HAP-1 (cell line): ENCODE results near the gene KCNN1.

Source experiments
- DNase-seq, 2 experiments: peaks; one replicate each; pipeline ENCODE4 v3.0.0-alpha.2; 2016 to 2020; ENCODE audit warnings: low spot score in 2 of 2
- H3K27me3 ChIP-seq: fragments of 250-450 bp; sonication (Bioruptor Pico); 2 replicates; pipeline ENCODE4 v1.5.1; 2020; ENCODE audit warnings: low read depth, mild to moderate bottlenecking, moderate library complexity
- H3K36me3 ChIP-seq: fragments of 250-450 bp; sonication (Bioruptor Pico); replicated peaks from 2 replicates; pipeline ENCODE4 v1.5.1; 2020; ENCODE audit warnings: mild to moderate bottlenecking
- H3K4me1 ChIP-seq: fragments of 250-450 bp; sonication (Bioruptor Pico); 2 replicates; pipeline ENCODE4 v1.5.1; 2020; ENCODE audit warnings: mild to moderate bottlenecking
- H3K4me3 ChIP-seq: fragments of 250-450 bp; sonication (Bioruptor Pico); 2 replicates; pipeline ENCODE4 v1.5.1; 2020; ENCODE audit warnings: mild to moderate bottlenecking, moderate library complexity
- H3K9me3 ChIP-seq: fragments of 250-450 bp; sonication (Bioruptor Pico); 2 replicates; pipeline ENCODE4 v1.5.1; 2020; ENCODE audit warnings: mild to moderate bottlenecking, moderate library complexity
- in situ Hi-C: fragments of 300-500 bp; cut with MboI; formaldehyde crosslinking; loops from 3 replicates; pipeline ENCODE4 v1.14.3; 2020; ENCODE audit warnings: low sequenced_read_pairs, inconsistent platforms, mixed read lengths

Gene KCNN1

GRCh38 chr19:17938092-17938845 lies 28.6 kb upstream of the KCNN1 start:
- peaks cover 26% of the 10 kb centered on the region for H3K36me3 ChIP-seq
- in situ Hi-C loops: no loop called here
- DNase-seq: peak; percentile 56 to 86

GRCh38 chr19:17942181-17942580 lies 24.7 kb upstream of the KCNN1 start:
- H3K9me3 ChIP-seq: no peaks in the 10 kb centered on the region
- H3K4me3 ChIP-seq: no peak overlapping the region
- in situ Hi-C loops: loop anchor here (10.0 kb wide), 1 partner anchor 53 kb away; no protein-coding TSS in a partner anchor
- no peak for DNase-seq
- peaks cover 2% of the 10 kb centered on the region for H3K4me1 ChIP-seq
- no peaks in the 10 kb centered on the region for H3K27me3 ChIP-seq
- H3K36me3 ChIP-seq: peaks cover 34% of the 10 kb centered on the region

More at GRCh38 chr19:17938092-17938845, 28.6 kb upstream of the KCNN1 start:
- H3K27me3 ChIP-seq: no peaks in the 10 kb centered on the region
- H3K4me1 ChIP-seq: peaks cover 5% of the 10 kb centered on the region; the same call in 1 of the 2 replicates
- H3K4me3 ChIP-seq: no peak overlapping the region
- H3K9me3 ChIP-seq: no peaks in the 10 kb centered on the region

- Histone ChIP-seq H3K9me3 (no peaks in the 10 kb centered on the region), H3K4me3 (no peak overlapping the region), H3K36me3 (peaks cover 30% of the 10 kb centered on the region), H3K27me3 (no peaks in the 10 kb centered on the region), H3K4me1 (peaks cover 6% of the 10 kb centered on the region)
- DNase-seq: no peak
- in situ Hi-C loops: loop anchor here (10.0 kb wide), 1 partner anchor 52 kb away; no protein-coding TSS in a partner anchor
Observed at GRCh38 chr19:17942582-17943273, 24.2 kb upstream of the KCNN1 start.

- Histone ChIP-seq H3K9me3 (no peaks in the 10 kb centered on the region), H3K36me3 (peaks cover 22% of the 10 kb centered on the region), H3K27me3 (no peaks in the 10 kb centered on the region), H3K4me3 (no peak overlapping the region), H3K4me1 (peaks cover 6% of the 10 kb centered on the region)
- DNase-seq: no peak
- in situ Hi-C loops: loop anchor here (10.0 kb wide), 1 partner anchor 51 kb away; no protein-coding TSS in a partner anchor
Observed at GRCh38 chr19:17943274-17944221, 23.4 kb upstream of the KCNN1 start.

GRCh38 chr19:17944301-17944700 lies 22.6 kb upstream of the KCNN1 start:
- Histone ChIP-seq H3K27me3 (no peaks in the 10 kb centered on the region), H3K9me3 (no peaks in the 10 kb centered on the region), H3K4me1 (peaks cover 9% of the 10 kb centered on the region), H3K36me3 (peaks cover 18% of the 10 kb centered on the region), H3K4me3 (no peak overlapping the region)
- in situ Hi-C loops: loop anchor here (10.0 kb wide), 1 partner anchor 50 kb away; no protein-coding TSS in a partner anchor
- DNase-seq: no peak

GRCh38 chr19:17946965-17947784 lies 19.7 kb upstream of the KCNN1 start:
- Histone ChIP-seq H3K27me3 (no peaks in the 10 kb centered on the region), H3K4me1 (peaks cover 34% of the 10 kb centered on the region), H3K9me3 (no peaks in the 10 kb centered on the region), H3K36me3 (peaks cover 10% of the 10 kb centered on the region), H3K4me3 (peak overlapping the region; percentile 18)
- in situ Hi-C loops: loop anchor here (10.0 kb wide), 1 partner anchor 48 kb away; no protein-coding TSS in a partner anchor
- peak in 1 of 2 experiments; percentile 37 for DNase-seq

GRCh38 chr19:17947815-17948513 lies 18.9 kb upstream of the KCNN1 start:
- no peaks in the 10 kb centered on the region for H3K9me3 ChIP-seq
- DNase-seq: peak; percentile 93 to 99
- H3K4me3 ChIP-seq: peak overlapping the region; percentile 18
- H3K36me3 ChIP-seq: peaks cover 10% of the 10 kb centered on the region
- H3K4me1 ChIP-seq: peaks cover 34% of the 10 kb centered on the region
- in situ Hi-C loops: loop anchor here (10.0 kb wide), 1 partner anchor 47 kb away; no protein-coding TSS in a partner anchor
- H3K27me3 ChIP-seq: no peaks in the 10 kb centered on the region

GRCh38 chr19:17948514-17948900 lies 18.4 kb upstream of the KCNN1 start:
- Histone ChIP-seq H3K36me3 (peaks cover 9% of the 10 kb centered on the region), H3K9me3 (no peaks in the 10 kb centered on the region), H3K27me3 (no peaks in the 10 kb centered on the region), H3K4me3 (peak overlapping the region; percentile 18), H3K4me1 (peaks cover 39% of the 10 kb centered on the region)
- in situ Hi-C loops: loop anchor here (10.0 kb wide), 1 partner anchor 46 kb away; no protein-coding TSS in a partner anchor
- no peak for DNase-seq

GRCh38 chr19:17948931-17949930 lies 17.7 kb upstream of the KCNN1 start:
- Histone ChIP-seq H3K4me3 (peak overlapping the region; percentile 44; the same call in 1 of the 2 replicates), H3K4me1 (peaks cover 44% of the 10 kb centered on the region), H3K36me3 (peaks cover 6% of the 10 kb centered on the region; the same call in 1 of the 2 replicates), H3K9me3 (no peaks in the 10 kb centered on the region), H3K27me3 (no peaks in the 10 kb centered on the region)
- in situ Hi-C loops: loop anchor here (10.0 kb wide), 1 partner anchor 46 kb away; no protein-coding TSS in a partner anchor
- peak in 1 of 2 experiments; percentile 52 for DNase-seq

- peaks cover 2% of the 10 kb centered on the region; the same call in 1 of the 2 replicates for H3K36me3 ChIP-seq
- peaks cover 44% of the 10 kb centered on the region for H3K4me1 ChIP-seq
- no peaks in the 10 kb centered on the region for H3K27me3 ChIP-seq
- in situ Hi-C loops: loop anchor here (10.0 kb wide), 1 partner anchor 45 kb away; no protein-coding TSS in a partner anchor
- no peaks in the 10 kb centered on the region for H3K9me3 ChIP-seq
- no peak for DNase-seq
- H3K4me3 ChIP-seq: peak overlapping the region; percentile 44
Observed at GRCh38 chr19:17949956-17950309, 17.0 kb upstream of the KCNN1 start.
